ENCODE results near the gene SMG6.

DNA sequence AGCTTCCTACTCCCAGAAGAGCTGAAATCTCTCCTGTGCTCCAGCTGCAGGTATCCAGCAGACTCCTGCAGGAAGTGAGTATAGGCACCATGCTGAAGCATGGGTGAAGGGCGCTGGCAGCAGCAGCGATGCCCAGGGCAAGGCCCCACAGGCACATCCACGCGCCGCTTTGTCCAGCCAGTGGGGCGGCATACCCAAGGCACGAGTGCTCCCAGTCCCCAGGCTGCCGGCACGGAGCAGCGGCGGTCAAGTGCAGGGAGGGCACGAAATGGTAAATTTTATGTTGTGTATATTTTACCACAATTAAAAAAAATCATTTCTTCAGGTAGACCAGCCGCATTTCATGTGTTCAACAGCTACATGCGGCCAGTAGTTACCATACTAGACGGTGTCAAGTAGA is 175.6 kb downstream of the SMG6 start:
- TF ChIP-seq, protein P1, sequence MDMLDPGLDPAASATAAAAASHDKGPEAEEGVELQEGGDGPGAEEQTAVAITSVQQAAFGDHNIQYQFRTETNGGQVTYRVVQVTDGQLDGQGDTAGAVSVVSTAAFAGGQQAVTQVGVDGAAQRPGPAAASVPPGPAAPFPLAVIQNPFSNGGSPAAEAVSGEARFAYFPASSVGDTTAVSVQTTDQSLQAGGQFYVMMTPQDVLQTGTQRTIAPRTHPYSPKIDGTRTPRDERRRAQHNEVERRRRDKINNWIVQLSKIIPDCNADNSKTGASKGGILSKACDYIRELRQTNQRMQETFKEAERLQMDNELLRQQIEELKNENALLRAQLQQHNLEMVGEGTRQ (IDR thresholded peaks at IDR 0.05; ENCODE audit: borderline replicate concordance, low read depth, low read length) = no peak
- TF ChIP-seq GABPA (IDR thresholded peaks at IDR 0.05; ENCODE audit: low read depth) = no peak
- no peak for TF ChIP-seq CTCF (IDR thresholded peaks at IDR 0.05)
- TF ChIP-seq EZH2phosphoT487 (IDR thresholded peaks at IDR 0.05; ENCODE audit: borderline replicate concordance, low read depth) = no peak
- no peak for TF ChIP-seq RXRA (IDR thresholded peaks at IDR 0.05; ENCODE audit: borderline replicate concordance, low read depth)
- TF ChIP-seq SMC3 (IDR thresholded peaks at IDR 0.05; ENCODE audit: low read depth, low read length) = no peak
